Urothelium cell line (cell line): Measurements from ENCODE around the gene PAMR1.
"Not testable (repeated sequence)": the region's sequence is repeated elsewhere in the genome, so short reads cannot be mapped to it uniquely, and the experiment has no call there.

ENCODE experiments used
- DNase-seq: peaks from one replicate; pipeline ENCODE4 v3.0.0; 2011; ENCODE audit warnings: low spot score, mixed read lengths
- FAIRE-seq: peaks from 2 replicates; lab custom pipeline; 2011; peaks lifted over from hg19 to GRCh38; lab: Jason Lieb, UNC

The PAMR1 gene

GRCh38 chr11:35525501-35526175 is at the start of gene PAMR1:
Gene PAMR1, minus strand, starts transcription at chr11:35525616. Its CDS starts 31 bp downstream, at chr11:35525585.
- DNase-seq = peak; percentile 55
- FAIRE-seq = no peak

GRCh38 chr11:35571696-35572095 is 46.3 kb upstream of the PAMR1 start:
- DNase-seq (no peak), FAIRE-seq (no peak)

- FAIRE-seq (no peak), DNase-seq (no peak)
Measured at GRCh38 chr11:35567737-35568465, 42.5 kb upstream of the PAMR1 start.

- no peak for DNase-seq
- FAIRE-seq = no peak
Measured at GRCh38 chr11:35566885-35567284, 41.5 kb upstream of the PAMR1 start.

GRCh38 chr11:35566181-35566580 is 40.8 kb upstream of the PAMR1 start:
- FAIRE-seq = no peak
- DNase-seq = no peak

- no peak for DNase-seq
- no peak for FAIRE-seq
Measured at GRCh38 chr11:35564245-35564595, 38.8 kb upstream of the PAMR1 start.

- no peak for FAIRE-seq
- DNase-seq = no peak
Measured at GRCh38 chr11:35563484-35564244, 38.2 kb upstream of the PAMR1 start.

- DNase-seq (no peak), FAIRE-seq (no peak)
Measured at GRCh38 chr11:35559949-35560348, 34.5 kb upstream of the PAMR1 start.

GRCh38 chr11:35558513-35558912 is 33.1 kb upstream of the PAMR1 start:
- FAIRE-seq = no peak
- no peak for DNase-seq

GRCh38 chr11:35555488-35555887 is 30.1 kb upstream of the PAMR1 start:
- FAIRE-seq (no peak), DNase-seq (no peak)

- DNase-seq (no peak), FAIRE-seq (no peak)
Measured at GRCh38 chr11:35554491-35555437, 29.3 kb upstream of the PAMR1 start.

- FAIRE-seq = no peak
Measured at GRCh38 chr11:35553831-35554230, 28.4 kb upstream of the PAMR1 start.

GRCh38 chr11:35553021-35553420 is 27.6 kb upstream of the PAMR1 start:
- FAIRE-seq = no peak

More at GRCh38 chr11:35553831-35554230, 28.4 kb upstream of the PAMR1 start:
- no peak for DNase-seq

GRCh38 chr11:35552616-35553015 is 27.2 kb upstream of the PAMR1 start:
- no peak for DNase-seq

More at GRCh38 chr11:35553021-35553420, 27.6 kb upstream of the PAMR1 start:
- DNase-seq = no peak

GRCh38 chr11:35550374-35551036 is 25.1 kb upstream of the PAMR1 start:
- FAIRE-seq (no peak), DNase-seq (no peak)

More at GRCh38 chr11:35552616-35553015, 27.2 kb upstream of the PAMR1 start:
- no peak for FAIRE-seq

- DNase-seq (peak; percentile 74), FAIRE-seq (no peak)
Measured at GRCh38 chr11:35549787-35550186, 24.4 kb upstream of the PAMR1 start.

GRCh38 chr11:35548925-35549561 is 23.6 kb upstream of the PAMR1 start:
- FAIRE-seq (no peak), DNase-seq (no peak)

- not testable (repeated sequence) for DNase-seq, FAIRE-seq
Measured at GRCh38 chr11:35547995-35548394, 22.6 kb upstream of the PAMR1 start.

- FAIRE-seq (no peak), DNase-seq (no peak)
Measured at GRCh38 chr11:35546317-35546716, 20.9 kb upstream of the PAMR1 start.
